AG09319 (cell line): ENCODE results near the gene L3MBTL4.

Experiments used
- DNase-seq: peaks from one replicate; pipeline ENCODE4 v3.0.0-alpha.2; 2010; ENCODE audit warnings: low read depth; ENCODE audit errors: extremely low read depth
- CTCF ChIP-seq: IDR thresholded peaks from 2 replicates; pipeline ENCODE4 v1.5.1; 2011; ENCODE audit warnings: low read depth, mild to moderate bottlenecking, inconsistent platforms, low read length, moderate library complexity

L3MBTL4 gene

GRCh38 chr18:6435731-6436130 lies 21.0 kb upstream of the L3MBTL4 start:
- TF ChIP-seq CTCF, result no peak
- DNase-seq, result no peak

- TF ChIP-seq CTCF, result no peak
- no peak for DNase-seq
Measured at GRCh38 chr18:6434987-6435709, 20.4 kb upstream of the L3MBTL4 start.

GRCh38 chr18:6434481-6434880 lies 19.8 kb upstream of the L3MBTL4 start:
- no peak for TF ChIP-seq CTCF

GRCh38 chr18:6431659-6432318 lies 17.1 kb upstream of the L3MBTL4 start:
- DNase-seq, result no peak
- TF ChIP-seq CTCF, result no peak

More at GRCh38 chr18:6434481-6434880, 19.8 kb upstream of the L3MBTL4 start:
- DNase-seq, result no peak

- TF ChIP-seq CTCF, result no peak
- DNase-seq, result no peak
Measured at GRCh38 chr18:6428851-6429395, 14.2 kb upstream of the L3MBTL4 start.

GRCh38 chr18:6427286-6427685 lies 12.6 kb upstream of the L3MBTL4 start:
- DNase-seq, result no peak
- no peak for TF ChIP-seq CTCF

- no peak for TF ChIP-seq CTCF
- DNase-seq, result no peak
Measured at GRCh38 chr18:6423289-6423688, 8.6 kb upstream of the L3MBTL4 start.
